Gastroesophageal sphincter (tissue), 3 donors: ENCODE results near the gene TAS2R13.

Experiments used
- CTCF ChIP-seq, 4 experiments: fragments of 200-600 bp in 2 of 4; fragments of 450-650 bp in 2 of 4; sonication (generic) in 1 of 4; IDR thresholded peaks; one replicate each; pipeline ENCODE4 v1.5.1; 2017 to 2019; ENCODE audit warnings: antibody characterized with exemption in 4 of 4, mild to moderate bottlenecking in 2 of 4, moderate library complexity in 2 of 4
- POLR2AphosphoS5 ChIP-seq: sonication (generic); formaldehyde crosslinking; IDR thresholded peaks from one replicate; pipeline ENCODE4 v1.6.1; 2017; ENCODE audit warnings: antibody characterized with exemption

DNA sequence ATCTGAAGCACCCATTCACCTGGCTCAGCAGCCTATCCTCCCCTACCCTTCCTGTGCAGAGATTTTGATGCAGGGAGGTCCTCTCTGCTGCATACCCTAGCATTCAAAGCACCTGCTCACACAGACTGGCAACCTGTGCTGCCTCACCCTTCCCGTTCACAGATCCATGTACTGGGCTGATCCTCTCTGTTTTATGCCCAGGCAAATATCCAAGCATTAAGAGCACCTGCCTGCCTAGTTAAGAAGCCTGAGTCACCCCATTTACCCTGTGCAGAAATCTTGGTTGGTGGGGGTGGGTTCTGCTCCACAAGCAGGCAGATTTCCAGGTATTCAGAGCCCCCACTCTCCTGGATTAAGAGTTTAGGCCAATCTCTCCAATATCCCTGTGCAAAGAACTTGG is 8.4 kb downstream of the TAS2R13 start:
- TF ChIP-seq CTCF (IDR thresholded peaks at IDR 0.05) (no peak), POLR2AphosphoS5 (no peak)
